Kidney capillary endothelial cell (primary cell): ENCODE measurements around the gene TACC3.
"Not testable (repeated sequence)": the region's sequence is repeated elsewhere in the genome, so short reads cannot be mapped to it uniquely, and the experiment has no call there.

ENCODE experiments used
- DNase-seq: peaks from one replicate; pipeline ENCODE4 v3.0.0-alpha.2; 2018; ENCODE audit warnings: low spot score

TACC3 gene

GRCh38 chr4:1721003-1721665 is at the start of gene TACC3, which contains the start of gene TMEM129:
TACC3 (plus strand) TSS chr4:1721521; CDS start chr4:1723422, 1,901 bp downstream.
TMEM129 (minus strand) TSS chr4:1721323; CDS start chr4:1720837, 486 bp downstream.
- DNase-seq = peak; percentile 87

- no peak for DNase-seq
Measured at GRCh38 chr4:1673671-1674070, 47.6 kb upstream of the TACC3 start.

GRCh38 chr4:1674682-1675081 is 46.6 kb upstream of the TACC3 start:
- DNase-seq = no peak

GRCh38 chr4:1675136-1675801 is 46.1 kb upstream of the TACC3 start:
- DNase-seq = no peak

GRCh38 chr4:1675802-1676137 is 45.6 kb upstream of the TACC3 start:
- DNase-seq = no peak

GRCh38 chr4:1676605-1677525 is 44.5 kb upstream of the TACC3 start:
- no peak for DNase-seq

GRCh38 chr4:1678244-1678643 is 43.1 kb upstream of the TACC3 start:
- DNase-seq = no peak

- DNase-seq = no peak
Measured at GRCh38 chr4:1682860-1683259, 38.5 kb upstream of the TACC3 start.

- peak; percentile 15 for DNase-seq
Measured at GRCh38 chr4:1683261-1683735, 38.0 kb upstream of the TACC3 start.

- peak; percentile 68 for DNase-seq
Measured at GRCh38 chr4:1683736-1684505, 37.4 kb upstream of the TACC3 start, which contains the start of gene FAM53A. FAM53A (minus strand) TSS chr4:1684313; CDS start chr4:1668741, 15,572 bp downstream.

GRCh38 chr4:1684506-1685234 is 36.7 kb upstream of the TACC3 start:
- DNase-seq = no peak

- DNase-seq = no peak
Measured at GRCh38 chr4:1685235-1686150, 35.8 kb upstream of the TACC3 start.

GRCh38 chr4:1686440-1687036 is 34.8 kb upstream of the TACC3 start:
- no peak for DNase-seq

- DNase-seq = no peak
Measured at GRCh38 chr4:1690698-1691097, 30.6 kb upstream of the TACC3 start.

GRCh38 chr4:1691737-1692373 is 29.5 kb upstream of the TACC3 start:
- DNase-seq = no peak

GRCh38 chr4:1693131-1693896 is 28.0 kb upstream of the TACC3 start:
- peak; percentile 51 for DNase-seq

- DNase-seq = no peak
Measured at GRCh38 chr4:1695913-1696312, 25.4 kb upstream of the TACC3 start.

- DNase-seq = not testable (repeated sequence)
Measured at GRCh38 chr4:1701671-1702070, 19.6 kb upstream of the TACC3 start.
